ENCODE measurements around the gene CACNA1A. TPM values are rescaled to one million over a fixed set of nuclear protein-coding genes. Genes with fewer than 3 reads are reported as not detected.

Gene CACNA1A
- total RNA-seq (2.0 and 3.9 TPM in 2 replicates), polyA plus RNA-seq (0.84 and 2.0 TPM in 2 replicates)

GRCh38 chr19:13506471-13506820 lies at the start of gene CACNA1A:
Gene CACNA1A, minus strand, starts transcription at chr19:13506479. Its CDS starts 255 bp downstream, at chr19:13506224.
- Histone ChIP-seq H3K79me2 (no peaks in the 10 kb centered on the region), H3K27me3 (peaks cover 67% of the 10 kb centered on the region), H2AFZ (no peak within 1 kb of the TSS), H3K4me1 (ENCODE audit: insufficient read depth) (peaks cover 2% of the 10 kb centered on the region), H3K9me2 (replicated peaks; ENCODE audit: insufficient read depth) (no peaks in the 10 kb centered on the region), H3K4me3 (peak within 1 kb of the TSS; percentile 36), H3K9me3 (ENCODE audit: low read depth) (no peaks in the 10 kb centered on the region), H3K36me3 (replicated peaks; ENCODE audit: insufficient read depth, low read depth) (no peaks in the 10 kb centered on the region), H3K27ac (no peak within 1 kb of the TSS), H4K20me1 (ENCODE audit: insufficient read depth, poor library complexity, severe bottlenecking) (no peaks in the 10 kb centered on the region), H3K4me2 (peak within 1 kb of the TSS; percentile 90)
- 3% methylated on average over 11 of the region's 21 CpGs for WGBS (ENCODE audit: low lambda C conversion rate, missing lambda C conversion rate)
- TF ChIP-seq CTCF (IDR thresholded peaks at IDR 0.05; ENCODE audit: poor library complexity) (no peak), EZH2phosphoT487 (IDR thresholded peaks at IDR 0.05; ENCODE audit: low read depth, severe bottlenecking, unreplicated experiment) (no peak), EZH2 (IDR thresholded peaks at IDR 0.05; ENCODE audit: borderline replicate concordance) (no peak)
- DNase-seq (ENCODE audit: low spot score): no peak

GRCh38 chr19:13554506-13555240 lies 48.4 kb upstream of the CACNA1A start:
- TF ChIP-seq EZH2 (IDR thresholded peaks at IDR 0.05; ENCODE audit: borderline replicate concordance): no peak
- TF ChIP-seq EZH2phosphoT487 (IDR thresholded peaks at IDR 0.05; ENCODE audit: low read depth, severe bottlenecking, unreplicated experiment): no peak
- no peak for TF ChIP-seq CTCF (IDR thresholded peaks at IDR 0.05; ENCODE audit: poor library complexity)
- Histone ChIP-seq H3K9me3 (ENCODE audit: low read depth) (no peaks in the 10 kb centered on the region), H3K4me2 (no peak overlapping the region), H3K79me2 (no peaks in the 10 kb centered on the region), H3K36me3 (replicated peaks; ENCODE audit: insufficient read depth, low read depth) (no peaks in the 10 kb centered on the region), H4K20me1 (ENCODE audit: insufficient read depth, poor library complexity, severe bottlenecking) (no peaks in the 10 kb centered on the region), H3K27ac (no peak overlapping the region), H3K27me3 (peaks cover 9% of the 10 kb centered on the region), H3K4me1 (ENCODE audit: insufficient read depth) (no peaks in the 10 kb centered on the region), H3K9me2 (replicated peaks; ENCODE audit: insufficient read depth) (no peaks in the 10 kb centered on the region), H2AFZ (no peak overlapping the region), H3K4me3 (no peak overlapping the region)
- DNase-seq (ENCODE audit: low spot score): no peak
- WGBS (ENCODE audit: low lambda C conversion rate, missing lambda C conversion rate): 69% methylated on average over 10 of the region's 10 CpGs

- Histone ChIP-seq H3K27ac (no peak overlapping the region), H3K9me2 (replicated peaks; ENCODE audit: insufficient read depth) (no peaks in the 10 kb centered on the region), H4K20me1 (ENCODE audit: insufficient read depth, poor library complexity, severe bottlenecking) (no peaks in the 10 kb centered on the region), H3K79me2 (no peaks in the 10 kb centered on the region), H3K4me1 (ENCODE audit: insufficient read depth) (no peaks in the 10 kb centered on the region), H3K36me3 (replicated peaks; ENCODE audit: insufficient read depth, low read depth) (no peaks in the 10 kb centered on the region), H2AFZ (no peak overlapping the region), H3K9me3 (ENCODE audit: low read depth) (no peaks in the 10 kb centered on the region), H3K4me2 (no peak overlapping the region), H3K27me3 (peaks cover 13% of the 10 kb centered on the region), H3K4me3 (no peak overlapping the region)
- DNase-seq (ENCODE audit: low spot score): no peak
- TF ChIP-seq EZH2phosphoT487 (IDR thresholded peaks at IDR 0.05; ENCODE audit: low read depth, severe bottlenecking, unreplicated experiment) (no peak), EZH2 (IDR thresholded peaks at IDR 0.05; ENCODE audit: borderline replicate concordance) (no peak), CTCF (IDR thresholded peaks at IDR 0.05; ENCODE audit: poor library complexity) (no peak)
- WGBS (ENCODE audit: low lambda C conversion rate, missing lambda C conversion rate): 98% methylated on average over 2 of the region's 2 CpGs
Observed at GRCh38 chr19:13553880-13554400, 47.7 kb upstream of the CACNA1A start.
